HG03097 (cell line): Measurements from ENCODE around the gene TTC9B.

Experiments used
- ATAC-seq: cut with Tn5 transposase; IDR thresholded peaks from one replicate; pipeline ENCODE4 v1.9.1; 2021; ENCODE audit not compliant: unreplicated experiment, low FRiP score

Gene TTC9B

GRCh38 chr19:40249201-40249600 is 31.0 kb upstream of the TTC9B start:
- ATAC-seq, result no peak

- ATAC-seq, result no peak
These were observed 29.6 kb upstream of the TTC9B start for GRCh38 chr19:40247735-40248262.

DNA sequence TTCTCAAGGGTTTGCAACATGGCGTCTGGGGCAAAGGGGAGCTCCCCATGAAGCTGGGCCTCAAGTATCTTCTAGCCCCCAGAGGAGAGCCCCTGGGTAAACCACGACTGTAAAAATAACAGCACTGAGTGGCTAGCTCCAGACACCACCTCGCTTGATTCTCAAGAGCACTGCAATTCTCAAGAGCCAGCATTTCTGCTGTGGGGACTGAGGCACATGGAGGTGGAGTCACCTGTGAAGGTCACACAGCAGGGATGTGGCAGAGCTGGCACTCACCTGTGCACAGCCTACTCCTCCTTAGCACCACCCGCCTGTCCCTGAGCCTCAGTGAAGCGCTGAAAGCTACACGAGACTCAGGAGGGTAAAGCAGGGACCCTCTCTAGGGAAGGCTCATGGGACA is 29.0 kb upstream of the TTC9B start:
- ATAC-seq, result no peak

DNA sequence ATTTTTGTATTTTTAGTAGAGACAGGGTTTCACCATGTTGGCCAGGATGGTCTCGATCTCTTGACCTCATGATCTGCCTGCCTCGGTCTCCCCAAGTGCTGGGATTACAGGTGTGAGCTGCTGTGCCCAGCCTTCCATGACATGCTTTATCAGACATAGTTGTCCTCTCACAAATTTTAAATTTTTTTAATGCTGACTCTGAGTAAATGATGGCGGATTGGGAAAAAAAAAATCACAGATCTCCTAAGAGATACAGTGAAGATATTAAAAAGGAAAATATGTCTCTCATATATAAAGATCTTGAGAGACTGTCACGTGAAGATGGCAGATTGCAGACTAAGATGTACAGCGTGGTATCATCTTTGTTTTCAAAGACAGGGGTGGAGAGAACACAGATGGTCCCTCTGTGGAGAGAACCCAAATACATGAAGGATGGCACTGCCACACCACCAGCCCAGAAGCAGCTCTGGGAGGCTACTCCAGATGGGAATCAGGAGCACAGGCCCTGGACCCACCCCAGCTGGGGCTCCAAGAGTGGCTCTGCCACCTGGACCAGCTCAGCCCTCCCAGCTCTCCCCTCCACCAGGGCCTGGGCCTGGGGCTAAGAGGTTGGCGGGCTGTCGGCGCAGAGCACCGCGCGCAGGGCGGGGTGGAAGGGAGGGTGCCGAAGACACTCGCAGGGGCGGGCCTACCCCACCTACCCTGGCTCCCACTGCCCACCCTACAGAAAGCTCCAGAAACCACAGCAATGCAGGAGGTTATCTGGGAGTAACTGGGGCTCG is 28.3 kb upstream of the TTC9B start:
- ATAC-seq, result no peak

- ATAC-seq, result no peak
These were observed 27.4 kb upstream of the TTC9B start for GRCh38 chr19:40245506-40246128.

DNA sequence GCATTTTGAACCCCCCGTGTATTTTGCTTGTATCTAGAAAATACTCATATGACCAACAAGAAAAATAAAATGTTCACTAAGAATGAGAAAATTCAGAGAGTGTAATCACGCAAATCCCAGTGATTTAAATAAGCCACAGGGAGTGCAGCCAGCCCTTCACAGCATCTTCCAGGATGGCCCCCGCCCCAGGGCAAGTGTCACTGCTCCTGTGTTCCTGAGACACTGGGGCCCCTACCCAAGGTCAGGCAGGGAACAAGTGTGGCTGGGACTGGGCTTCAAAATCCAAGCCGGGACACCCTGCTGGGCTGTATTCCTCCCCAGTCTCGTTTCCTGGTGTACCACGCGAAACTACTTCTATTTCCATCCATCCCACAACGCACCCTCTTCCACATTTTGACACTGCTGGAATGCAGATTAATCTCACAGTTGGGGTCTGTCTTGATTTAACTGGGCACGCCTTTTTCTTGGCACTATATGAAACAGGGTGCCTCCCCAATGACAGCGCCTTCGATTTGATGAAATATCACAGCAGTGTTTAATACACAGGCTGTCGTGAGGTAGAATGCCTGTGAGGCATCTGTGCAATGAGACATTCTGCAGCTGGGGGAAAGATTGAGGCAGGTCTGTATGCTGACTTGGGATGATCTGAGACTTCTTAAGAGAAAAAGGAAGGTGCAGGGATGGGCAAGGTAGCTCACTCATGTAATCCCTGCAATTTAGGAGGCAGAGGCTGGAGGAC is 26.6 kb upstream of the TTC9B start:
- ATAC-seq, result no peak

DNA sequence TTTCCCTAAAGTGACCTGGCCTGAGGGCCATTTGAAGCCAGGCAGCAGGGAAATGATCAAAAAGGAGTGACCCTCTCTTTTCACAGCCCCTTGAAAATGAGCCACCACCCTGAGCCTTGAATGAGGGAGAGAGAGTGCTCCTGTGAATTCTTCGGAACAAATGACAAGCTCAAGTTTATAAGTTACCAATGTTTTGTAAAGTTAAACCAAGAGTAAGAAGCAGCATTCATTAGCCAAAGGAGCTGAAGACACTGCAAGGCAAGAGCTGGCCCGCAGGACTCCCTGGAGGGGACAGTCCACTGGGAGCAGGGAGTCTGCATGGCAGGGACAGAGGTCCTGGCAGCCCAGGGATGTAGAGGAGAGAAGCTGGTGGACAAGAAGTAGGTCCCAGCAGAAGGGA is 25.0 kb upstream of the TTC9B start:
- ATAC-seq, result no peak

DNA sequence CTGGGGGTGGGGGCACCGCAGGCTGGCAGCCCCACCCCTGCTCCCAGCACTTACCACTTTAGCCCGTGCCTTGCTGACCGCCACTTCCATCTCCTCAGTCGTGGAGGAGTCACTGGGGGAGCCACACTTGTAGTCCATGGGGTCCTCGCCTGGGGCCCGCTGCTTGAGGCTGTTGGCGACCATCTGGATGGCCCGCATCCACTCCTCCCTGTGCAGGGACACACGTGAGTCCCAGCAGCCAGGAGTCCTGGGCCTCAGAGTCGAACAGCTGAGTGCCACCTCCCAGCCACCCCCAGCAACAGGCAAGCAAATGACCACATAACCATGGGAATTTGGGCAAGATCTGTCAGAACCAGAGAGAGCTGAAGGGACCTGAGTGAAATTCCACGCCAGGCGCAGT is 24.3 kb upstream of the TTC9B start:
- no peak for ATAC-seq

DNA sequence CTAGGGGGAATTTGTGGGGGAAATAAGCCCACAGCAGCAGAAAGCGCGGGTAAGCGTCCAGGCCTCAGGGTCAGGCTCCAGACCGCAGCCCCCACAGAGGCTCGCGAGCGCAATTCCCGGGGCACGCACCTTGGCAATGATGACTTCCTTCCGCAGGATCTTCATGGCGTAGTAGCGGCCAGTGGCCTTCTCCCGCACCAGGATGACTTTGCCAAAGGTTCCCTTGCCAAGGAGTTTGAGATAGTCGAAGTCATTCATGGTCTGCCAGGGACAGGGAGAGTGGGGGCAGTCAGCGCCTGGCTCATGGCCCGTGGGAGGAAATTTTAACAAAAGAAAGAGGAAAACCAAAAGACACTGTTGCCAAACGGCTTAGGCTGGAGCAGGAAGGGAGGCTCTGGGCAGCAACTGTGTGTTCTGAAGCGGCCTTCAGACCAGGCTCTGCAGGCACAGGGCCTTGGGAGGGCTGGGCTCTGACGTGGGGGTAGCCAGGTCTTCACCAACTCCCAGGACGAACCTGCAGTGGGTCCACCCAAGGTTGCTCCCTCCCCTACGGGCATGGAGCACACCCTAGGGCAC is 23.7 kb upstream of the TTC9B start:
- ATAC-seq, result no peak

GRCh38 chr19:40241125-40241808 is 23.1 kb upstream of the TTC9B start:
- no peak for ATAC-seq

DNA sequence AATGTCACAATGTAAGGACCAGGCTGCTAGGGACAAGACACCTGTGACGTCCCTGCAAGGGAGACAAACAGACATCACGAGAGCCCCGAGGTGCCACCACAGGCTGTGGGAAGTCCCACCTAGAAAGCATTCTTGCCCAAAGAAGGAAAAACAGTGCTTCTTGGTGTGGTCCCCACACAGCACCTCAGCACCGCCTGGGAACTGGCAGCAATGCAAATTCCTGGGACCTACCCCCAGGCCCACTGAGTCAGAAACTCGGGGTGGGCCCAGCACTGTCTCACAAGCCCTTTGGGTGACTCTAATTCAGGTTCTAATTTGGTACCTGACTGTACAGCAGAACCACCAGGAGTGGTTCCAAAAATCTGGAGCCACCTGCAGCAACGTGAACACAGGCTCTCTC is 22.1 kb upstream of the TTC9B start:
- no peak for ATAC-seq

GRCh38 chr19:40239415-40240226 is 21.4 kb upstream of the TTC9B start:
- ATAC-seq, result no peak

GRCh38 chr19:40238775-40239174 is 20.6 kb upstream of the TTC9B start:
- ATAC-seq, result no peak

- no peak for ATAC-seq
These were observed 19.6 kb upstream of the TTC9B start for GRCh38 chr19:40237791-40238190.

DNA sequence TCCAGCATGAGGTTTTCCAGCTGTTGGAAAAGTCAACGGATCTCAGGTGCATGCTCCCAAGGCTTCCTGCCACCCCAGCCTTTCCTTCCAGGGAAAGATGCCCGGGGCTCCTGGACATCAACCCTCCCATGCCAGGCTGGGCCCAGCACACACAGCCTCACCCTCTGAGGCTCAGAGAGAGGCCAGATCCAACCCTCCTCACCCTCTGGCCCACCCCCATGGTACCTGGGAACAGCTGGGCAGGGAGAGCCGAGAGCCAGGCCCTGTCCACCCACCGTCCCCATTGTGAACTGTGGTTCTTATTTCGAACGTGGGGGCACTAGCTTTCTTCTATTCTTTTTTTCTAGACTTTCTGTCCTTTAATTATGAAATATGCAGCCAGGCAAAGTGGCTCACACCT is 18.2 kb upstream of the TTC9B start:
- no peak for ATAC-seq

DNA sequence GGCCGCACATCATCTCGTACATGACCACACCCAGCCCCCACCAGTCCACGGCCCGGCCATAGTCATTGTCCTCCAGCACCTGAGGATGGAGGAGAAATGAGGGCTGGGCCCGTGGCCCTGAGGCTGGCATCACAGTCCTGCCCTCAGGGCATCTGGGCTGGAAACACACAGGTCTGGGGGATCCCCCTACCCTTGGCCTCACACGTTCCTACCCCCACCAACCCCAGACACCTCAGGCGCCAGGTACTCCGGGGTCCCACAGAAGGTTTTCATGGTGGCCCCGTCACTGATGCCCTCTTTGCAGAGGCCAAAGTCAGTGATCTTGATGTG is 17.8 kb upstream of the TTC9B start:
- no peak for ATAC-seq

DNA sequence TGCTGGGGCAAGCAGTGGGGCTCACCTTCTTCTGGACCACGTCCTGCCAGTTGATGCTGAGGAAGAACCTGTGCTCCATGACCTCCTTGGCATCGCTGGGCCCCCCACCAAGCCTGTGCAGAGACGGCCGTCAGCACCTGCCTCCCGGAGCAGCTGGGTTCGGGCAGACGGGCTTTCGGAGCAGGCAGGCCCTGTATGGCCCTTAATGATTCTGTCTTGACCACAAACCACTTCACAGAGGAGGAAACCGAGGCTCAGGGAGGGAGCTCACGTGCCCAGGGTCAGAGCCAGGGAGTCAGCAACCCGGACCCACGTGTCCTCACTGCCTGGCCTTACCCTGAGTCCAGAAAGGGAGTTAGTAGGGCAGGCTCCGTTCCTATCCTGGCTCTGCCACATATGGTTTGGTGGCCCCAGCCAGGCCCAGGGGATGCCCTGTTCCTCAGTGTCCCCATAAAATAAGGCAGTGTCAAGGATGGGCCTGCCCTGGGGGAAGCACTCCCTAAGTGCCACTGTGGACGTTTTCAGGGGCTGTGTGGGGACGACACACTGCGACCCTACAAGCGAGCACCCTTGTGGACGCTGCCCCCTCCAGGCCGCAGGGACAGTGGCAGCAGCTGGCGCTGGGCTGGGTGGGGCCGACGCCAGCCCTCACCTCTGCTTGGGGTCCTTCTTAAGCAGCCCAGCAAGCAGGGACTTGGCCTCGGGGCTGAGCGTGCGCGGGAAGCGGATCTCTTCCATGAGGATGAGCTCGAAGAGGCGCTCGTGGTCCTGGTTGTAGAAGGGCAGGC is 17.2 kb upstream of the TTC9B start:
- no peak for ATAC-seq

- ATAC-seq, result no peak
These were observed 16.4 kb upstream of the TTC9B start for GRCh38 chr19:40234429-40235237.
